GM21786 (cell line): Measurements from ENCODE around the gene KRT74.

ENCODE experiments used
- ATAC-seq: cut with Tn5 transposase; IDR thresholded peaks from one replicate; pipeline ENCODE4 v1.9.1; 2021; ENCODE audit not compliant: unreplicated experiment

KRT74 gene

GRCh38 chr12:52573743-52574142 is at the start of gene KRT74:
KRT74 (minus strand) TSS chr12:52573843; CDS start chr12:52573777, 66 bp downstream.
- ATAC-seq = no peak

- no peak for ATAC-seq
These were observed 48.7 kb upstream of the KRT74 start for GRCh38 chr12:52622349-52622748.

- no peak for ATAC-seq
These were observed 45.2 kb upstream of the KRT74 start for GRCh38 chr12:52618866-52619265.

GRCh38 chr12:52618216-52618615 is 44.6 kb upstream of the KRT74 start, which contains the start of gene KRT73:
KRT73 (minus strand) TSS chr12:52618559; CDS start chr12:52618524, 35 bp downstream.
- no peak for ATAC-seq

GRCh38 chr12:52617403-52617785 is 43.8 kb upstream of the KRT74 start:
- ATAC-seq = no peak

- no peak for ATAC-seq
These were observed 43.2 kb upstream of the KRT74 start for GRCh38 chr12:52616680-52617402.

- ATAC-seq = no peak
These were observed 42.3 kb upstream of the KRT74 start for GRCh38 chr12:52615912-52616311.

- ATAC-seq = no peak
These were observed 41.7 kb upstream of the KRT74 start for GRCh38 chr12:52615208-52615868.

GRCh38 chr12:52614381-52615207 is 41.0 kb upstream of the KRT74 start:
- ATAC-seq = no peak

- ATAC-seq = no peak
These were observed 39.9 kb upstream of the KRT74 start for GRCh38 chr12:52613384-52614030.

GRCh38 chr12:52612431-52613383 is 39.1 kb upstream of the KRT74 start:
- ATAC-seq = no peak

GRCh38 chr12:52611080-52611468 is 37.4 kb upstream of the KRT74 start:
- no peak for ATAC-seq

- no peak for ATAC-seq
These were observed 35.4 kb upstream of the KRT74 start for GRCh38 chr12:52608826-52609630.

GRCh38 chr12:52608161-52608560 is 34.5 kb upstream of the KRT74 start:
- no peak for ATAC-seq

GRCh38 chr12:52607314-52607713 is 33.7 kb upstream of the KRT74 start:
- ATAC-seq = no peak

GRCh38 chr12:52606581-52607218 is 33.1 kb upstream of the KRT74 start:
- no peak for ATAC-seq

- ATAC-seq = no peak
These were observed 32.5 kb upstream of the KRT74 start for GRCh38 chr12:52606096-52606495.

- no peak for ATAC-seq
These were observed 31.9 kb upstream of the KRT74 start for GRCh38 chr12:52605542-52605941.

- ATAC-seq = no peak
These were observed 31.2 kb upstream of the KRT74 start for GRCh38 chr12:52604859-52605258.
